GM19324 (cell line): ENCODE measurements around the gene BRIP1.
"Not testable (repeated sequence)": the region's sequence is repeated elsewhere in the genome, so short reads cannot be mapped to it uniquely, and the experiment has no call there.

ENCODE experiments used
- ATAC-seq: cut with Tn5 transposase; IDR thresholded peaks from one replicate; pipeline ENCODE4 v1.9.1; 2021; ENCODE audit warnings: mild to moderate bottlenecking, moderate library complexity; ENCODE audit not compliant: unreplicated experiment, low FRiP score

Gene BRIP1

DNA sequence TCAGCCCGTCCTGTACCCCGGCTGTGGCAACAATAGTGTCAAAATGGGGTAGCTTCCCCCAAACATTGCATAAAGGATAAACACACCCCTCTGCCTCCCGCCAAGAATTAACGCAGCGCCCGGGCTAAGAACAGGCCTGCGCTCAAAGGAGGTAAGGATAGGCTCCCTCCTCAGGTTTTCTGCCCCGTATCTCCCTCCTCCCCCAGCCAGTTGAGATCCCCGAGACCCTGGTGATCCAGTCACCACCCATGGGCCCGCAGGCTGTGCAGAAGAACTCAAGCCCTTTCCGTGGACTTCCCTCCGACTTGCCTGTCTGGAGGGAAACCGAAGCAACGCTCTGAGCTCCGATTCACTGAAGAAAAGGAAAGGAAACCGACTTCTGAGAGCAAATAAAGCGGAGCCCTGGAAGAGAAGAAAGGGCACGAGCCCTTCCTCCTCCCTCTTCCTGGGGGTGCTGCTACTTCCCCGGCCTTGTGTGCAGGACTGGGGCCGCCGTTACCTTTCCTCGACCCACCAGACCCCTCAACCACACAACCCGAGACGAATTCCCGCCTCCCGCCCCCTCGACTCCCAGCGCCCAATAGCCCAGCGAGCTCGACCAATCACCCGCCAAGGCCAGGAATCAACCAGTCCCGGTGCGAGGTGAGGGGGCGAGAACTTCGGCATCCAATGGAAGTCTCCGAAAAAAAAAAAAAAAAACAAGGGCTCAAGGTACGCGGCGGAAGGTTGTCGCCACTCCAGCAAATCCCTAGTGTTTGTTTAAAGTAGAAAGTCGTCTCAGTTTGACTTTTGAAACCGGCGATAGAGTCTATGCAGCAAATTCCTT, at the start of gene BRIP1:
Gene BRIP1, minus strand, starts transcription at position 554 of the 826 bp plus-strand sequence. CDS start 1,989 bp downstream, outside the sequence.
- peak; percentile 94 for ATAC-seq

DNA sequence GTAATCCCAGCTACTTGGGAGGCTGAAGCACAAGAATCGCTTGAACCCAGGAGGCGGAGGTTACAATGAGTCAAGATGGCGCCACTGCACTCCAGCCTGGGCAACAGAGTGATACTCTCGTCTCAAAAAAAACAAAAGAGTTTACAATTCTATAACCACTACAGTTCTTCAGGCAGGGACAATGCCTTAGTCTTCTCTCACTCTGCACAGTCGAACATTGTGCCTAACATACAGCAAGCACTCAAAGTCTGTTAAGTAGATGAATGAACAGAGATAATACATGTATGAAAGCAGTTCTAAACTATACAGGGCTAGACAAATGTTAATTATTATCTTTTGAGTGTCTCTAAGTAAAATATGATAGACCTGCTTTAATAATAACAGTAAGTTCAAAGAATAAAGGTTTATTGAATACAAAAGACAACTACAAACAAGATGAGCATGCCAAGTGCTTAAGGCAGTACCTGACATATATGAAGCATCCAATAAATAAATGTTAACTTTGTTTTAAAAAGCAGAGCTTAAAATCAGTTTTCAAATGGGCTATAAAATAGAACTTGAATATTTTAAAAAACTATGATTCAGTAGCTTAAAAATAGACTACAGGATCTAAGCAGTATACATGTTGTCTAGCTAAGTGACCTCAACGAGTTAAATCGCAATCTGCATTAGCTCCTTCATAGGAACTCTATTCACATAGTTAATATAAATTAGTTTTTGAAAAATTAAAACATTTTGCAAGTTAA, 45.1 kb upstream of the BRIP1 start:
- no peak for ATAC-seq

DNA sequence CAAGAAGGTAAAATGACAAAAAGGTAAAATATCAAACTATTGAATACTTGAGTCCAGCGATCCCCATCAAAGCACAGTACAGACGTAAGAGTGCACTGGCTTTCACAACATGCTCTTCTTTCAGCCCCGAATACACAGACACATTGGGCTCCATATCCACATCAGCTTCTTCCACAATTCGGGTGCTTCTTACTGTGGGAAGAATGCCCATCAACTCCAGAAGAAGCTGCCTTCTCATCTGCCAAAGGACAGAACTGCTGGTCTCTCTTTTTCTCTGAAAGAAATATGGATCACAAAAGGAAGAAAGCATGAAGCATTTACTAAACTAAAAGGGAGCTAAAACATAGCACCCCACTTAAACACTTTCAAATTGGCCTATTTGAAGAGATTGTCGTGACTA, 44.0 kb upstream of the BRIP1 start:
- ATAC-seq: no peak

DNA sequence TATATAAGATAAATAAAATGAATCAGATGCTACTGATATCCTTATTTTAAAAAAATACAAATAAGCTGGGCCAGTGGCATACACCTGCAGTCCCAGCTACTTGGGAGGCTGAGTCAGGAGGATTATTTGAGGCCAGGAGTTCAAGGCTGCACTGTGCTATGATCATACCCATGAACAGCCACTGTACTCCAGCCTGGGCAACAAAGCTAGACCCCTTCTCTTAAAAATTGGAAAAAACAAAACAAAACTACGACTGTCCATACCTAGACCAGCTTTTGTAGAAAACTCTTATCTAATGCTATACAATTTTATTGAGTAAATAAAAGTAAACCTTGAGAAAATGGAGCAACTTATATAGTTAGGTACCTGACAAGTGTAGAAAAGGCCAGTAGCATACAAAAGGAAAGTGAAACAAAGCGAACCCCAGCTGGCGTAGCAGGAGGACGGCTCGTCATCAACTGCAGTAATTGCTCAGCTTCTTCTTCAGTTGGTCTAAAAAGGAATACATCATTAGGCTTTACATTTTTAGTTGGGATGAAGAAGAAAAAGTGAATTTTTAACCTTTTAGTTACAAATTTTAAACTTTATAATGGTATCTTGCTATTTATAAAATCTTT, 40.9 kb upstream of the BRIP1 start:
- ATAC-seq: peak; percentile 51

DNA sequence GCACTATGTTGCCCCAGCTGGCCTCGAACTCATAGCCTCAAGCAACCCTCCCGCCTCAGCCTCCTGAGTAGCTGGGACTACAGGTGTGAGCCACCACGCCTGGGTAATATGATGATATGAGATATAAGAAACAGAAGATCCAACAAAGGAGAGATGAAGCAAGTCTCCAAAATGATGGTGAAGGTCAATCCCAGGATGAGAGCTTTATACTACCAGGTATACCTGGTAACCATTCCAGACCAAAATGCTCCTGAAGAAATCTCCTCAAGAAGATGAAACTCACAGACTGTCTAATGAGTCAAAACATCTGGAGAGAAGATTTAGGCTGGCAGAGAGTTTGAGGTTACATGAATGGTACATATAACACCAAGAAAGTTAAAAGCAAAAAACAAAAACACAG, 39.9 kb upstream of the BRIP1 start:
- no peak for ATAC-seq

DNA sequence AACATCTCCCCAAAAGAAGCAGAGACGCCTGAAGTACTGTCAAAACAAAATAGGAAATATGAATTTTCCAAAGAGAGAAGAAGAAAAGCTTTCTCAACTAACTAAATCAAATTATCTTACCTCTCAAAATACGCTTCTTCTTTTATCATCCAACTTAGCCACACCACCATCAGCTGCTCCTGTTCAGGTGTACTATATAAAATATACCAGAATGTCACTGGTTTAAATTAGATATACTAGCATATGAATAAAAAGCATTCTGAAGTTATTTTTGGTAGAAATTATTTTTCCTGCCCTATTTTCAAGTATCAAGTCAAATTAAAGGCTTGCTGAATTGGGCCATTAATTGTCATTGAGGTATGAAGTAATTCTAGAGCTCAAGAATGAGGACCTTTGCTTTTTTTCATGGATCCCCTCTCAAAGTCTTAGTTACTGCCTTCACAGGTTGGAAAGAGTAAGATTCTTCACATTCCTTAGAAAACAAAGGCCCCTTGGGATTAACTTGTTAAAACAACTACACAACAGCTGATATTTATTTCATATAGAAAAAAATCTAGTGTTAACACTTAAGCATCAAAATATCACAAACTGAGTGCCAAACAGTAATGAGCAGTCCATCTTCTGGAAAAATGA, 34.3 kb upstream of the BRIP1 start:
- no peak for ATAC-seq

DNA sequence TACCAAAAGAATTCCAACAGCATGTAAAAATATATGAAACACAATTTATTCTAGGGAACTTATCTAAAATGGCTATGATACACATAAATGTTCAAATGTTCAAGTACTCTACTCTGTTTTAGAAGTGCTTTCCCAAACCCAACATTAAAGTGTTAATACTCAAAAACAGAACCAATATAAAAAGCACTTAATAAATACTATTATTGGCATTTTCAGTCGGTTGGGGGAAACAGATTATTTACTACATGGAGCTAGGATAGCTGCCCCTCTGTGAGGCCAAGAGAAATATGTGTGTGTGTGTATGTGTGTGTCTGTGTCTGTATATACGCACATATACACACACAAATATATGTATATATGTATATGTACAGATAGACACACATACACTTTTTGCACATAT, 32.1 kb upstream of the BRIP1 start:
- no peak for ATAC-seq

DNA sequence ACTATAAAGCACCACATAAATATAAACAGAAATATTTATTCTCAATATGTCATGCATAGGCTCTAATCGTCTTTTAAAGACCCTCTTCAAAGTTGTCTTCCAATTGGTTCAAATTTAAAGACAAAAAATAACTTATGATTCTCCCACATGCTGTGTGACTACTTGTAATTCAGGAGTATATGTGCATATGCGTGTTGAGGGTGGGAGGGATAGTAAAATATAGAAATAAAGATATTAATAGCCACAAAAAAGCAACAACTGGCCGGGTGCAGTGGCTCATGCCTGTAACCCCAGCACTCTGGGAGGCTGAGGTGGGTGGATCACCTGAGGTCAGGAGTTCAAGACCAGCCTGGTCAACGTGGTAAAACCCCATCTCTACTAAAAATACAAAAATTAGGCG, 31.0 kb upstream of the BRIP1 start:
- not testable (repeated sequence) for ATAC-seq

DNA sequence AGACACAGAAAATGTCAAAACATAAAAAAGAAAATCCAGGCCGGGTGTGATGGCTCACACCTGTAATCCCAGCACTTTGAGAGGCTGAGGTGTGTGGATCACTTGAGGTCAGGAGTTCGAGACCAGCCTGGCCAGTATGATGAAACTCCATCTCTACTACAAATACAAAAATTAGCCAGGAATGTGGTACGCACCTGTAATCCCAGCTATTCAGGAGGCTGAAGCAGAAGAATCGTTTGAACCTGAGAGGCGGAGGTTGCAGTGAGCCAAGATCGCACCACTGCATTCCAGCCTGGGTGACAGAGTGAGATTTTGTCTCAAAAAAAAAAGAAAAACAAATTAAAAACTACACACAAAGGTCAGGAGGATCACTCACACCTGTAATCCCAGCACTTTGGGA, 24.4 kb upstream of the BRIP1 start:
- not testable (repeated sequence) for ATAC-seq

DNA sequence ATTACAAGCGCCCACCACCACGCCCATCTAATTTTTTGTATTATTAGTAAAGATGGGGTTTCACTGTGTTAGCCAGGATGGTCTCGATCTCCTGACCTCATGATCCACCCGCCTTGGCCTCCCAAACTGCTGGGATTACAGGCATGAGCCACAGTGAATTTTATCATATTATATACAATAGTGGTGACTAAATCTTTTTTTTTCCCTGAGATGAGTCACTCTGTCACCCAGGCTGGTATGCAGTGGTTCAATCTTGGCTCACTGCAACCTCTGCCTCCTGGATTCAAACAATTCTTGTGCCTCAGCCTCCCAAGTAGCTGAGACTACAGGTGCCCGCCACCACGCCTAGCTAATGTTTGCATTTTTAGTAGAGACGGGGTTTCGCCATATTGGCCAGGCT, 22.5 kb upstream of the BRIP1 start:
- not testable (repeated sequence) for ATAC-seq

DNA sequence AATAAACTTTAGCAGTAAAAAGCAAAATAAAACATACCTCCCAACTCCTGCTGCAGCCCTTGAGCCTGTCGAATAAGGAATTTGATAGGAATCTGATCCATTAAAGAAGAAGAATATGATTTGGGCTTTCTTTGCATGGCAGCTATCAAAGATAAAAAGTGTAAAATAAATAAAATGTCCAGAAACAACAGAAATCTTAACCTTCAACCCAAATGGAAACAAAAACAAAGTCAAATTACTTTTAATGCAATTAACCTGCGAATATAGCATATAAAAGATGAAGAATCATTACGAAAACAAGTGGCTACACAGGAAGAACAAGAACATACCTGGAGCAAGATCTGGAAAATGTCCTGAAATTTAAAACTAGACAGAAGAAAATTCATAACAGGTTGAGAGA, 21.5 kb upstream of the BRIP1 start:
- no peak for ATAC-seq

DNA sequence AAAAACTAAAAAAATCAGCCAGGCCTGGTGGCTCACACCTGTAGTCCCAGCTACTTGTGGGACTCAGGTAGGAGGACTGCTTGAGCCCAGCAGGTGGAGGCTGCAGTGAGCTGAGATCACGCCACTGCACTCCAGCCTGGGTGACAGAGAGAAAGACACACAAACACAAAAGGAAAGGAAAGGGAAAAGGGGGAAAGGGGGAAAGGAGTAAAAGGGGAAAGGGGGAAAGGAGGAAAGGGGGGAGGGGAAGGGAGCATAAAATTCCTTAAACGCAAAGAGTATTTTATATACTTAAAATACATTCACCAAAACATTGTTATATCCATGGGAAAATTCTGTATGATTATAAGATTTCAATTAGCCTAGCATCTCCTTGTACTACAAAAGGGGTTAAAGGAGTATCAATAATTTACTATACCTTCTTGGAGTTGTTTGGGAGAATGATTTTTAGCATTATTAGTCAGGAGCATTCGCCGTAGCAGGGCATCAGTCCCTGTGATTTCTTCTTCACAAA, 17.3 kb upstream of the BRIP1 start:
- no peak for ATAC-seq

DNA sequence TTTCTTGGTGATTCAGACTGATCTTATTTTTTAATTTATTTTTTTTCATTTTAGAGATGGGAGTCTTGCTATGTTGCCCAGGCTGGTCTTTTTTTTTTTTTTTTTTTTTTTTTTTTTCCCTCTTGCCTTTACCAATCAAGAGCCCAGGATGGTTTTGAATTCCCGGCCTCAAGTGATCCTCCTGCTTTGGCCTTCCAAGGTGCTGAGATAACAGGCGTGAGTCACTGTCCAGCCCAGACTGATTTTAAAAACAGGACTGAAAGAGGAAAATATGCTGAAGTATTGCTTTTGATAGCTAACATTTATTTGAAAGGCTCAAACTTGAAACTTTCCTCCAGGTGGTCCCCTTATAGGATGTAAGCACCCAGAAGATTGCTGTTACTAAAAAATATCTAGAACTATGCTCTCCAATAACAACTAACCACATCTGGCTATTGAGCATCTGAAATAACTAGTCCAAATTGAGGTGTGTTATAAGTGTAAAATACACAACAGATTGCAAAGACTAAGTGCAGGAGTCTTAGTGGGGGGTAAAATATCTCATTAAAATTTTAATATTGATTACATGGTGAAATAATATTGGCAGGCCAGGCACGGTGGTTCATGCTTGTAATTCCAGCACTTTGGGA, 15.8 kb upstream of the BRIP1 start:
- ATAC-seq: no peak

DNA sequence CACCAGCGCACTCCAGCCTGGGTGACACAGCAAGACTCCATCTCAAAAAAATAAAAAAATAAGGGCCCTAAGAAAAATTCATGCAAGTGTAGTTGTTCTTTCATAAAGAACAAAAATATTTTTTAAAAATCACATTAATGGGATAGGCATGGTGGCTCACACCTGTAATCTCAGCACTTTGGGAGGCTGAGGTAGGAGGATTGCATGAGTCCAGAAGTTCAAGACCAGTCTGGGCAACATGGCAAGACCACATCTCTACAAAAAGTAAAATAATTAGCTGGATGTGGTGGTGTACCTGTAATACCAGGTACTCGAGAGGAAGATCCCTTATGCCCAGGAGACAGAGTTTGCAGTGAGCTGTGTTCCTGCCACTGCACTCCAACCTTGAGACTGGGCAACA, 15.2 kb upstream of the BRIP1 start:
- ATAC-seq: no peak

DNA sequence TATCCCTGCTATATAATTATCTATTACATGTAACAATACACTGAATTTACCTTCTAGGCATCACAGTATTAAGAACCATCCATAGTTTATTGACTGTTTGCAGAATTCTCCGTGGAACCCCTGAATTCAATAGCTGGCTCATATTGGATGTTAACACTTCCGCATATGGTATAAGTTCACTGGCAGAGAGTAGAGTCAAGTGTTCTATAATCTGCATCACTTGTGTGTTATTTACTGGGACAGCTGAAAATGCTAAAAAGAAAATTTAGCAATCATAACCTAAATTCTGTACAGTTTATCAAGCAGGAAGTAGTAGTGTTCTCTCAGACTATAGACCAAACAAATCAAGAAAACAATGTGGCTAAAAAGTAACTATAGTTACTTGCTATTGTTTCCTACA, 14.5 kb upstream of the BRIP1 start:
- ATAC-seq: no peak

DNA sequence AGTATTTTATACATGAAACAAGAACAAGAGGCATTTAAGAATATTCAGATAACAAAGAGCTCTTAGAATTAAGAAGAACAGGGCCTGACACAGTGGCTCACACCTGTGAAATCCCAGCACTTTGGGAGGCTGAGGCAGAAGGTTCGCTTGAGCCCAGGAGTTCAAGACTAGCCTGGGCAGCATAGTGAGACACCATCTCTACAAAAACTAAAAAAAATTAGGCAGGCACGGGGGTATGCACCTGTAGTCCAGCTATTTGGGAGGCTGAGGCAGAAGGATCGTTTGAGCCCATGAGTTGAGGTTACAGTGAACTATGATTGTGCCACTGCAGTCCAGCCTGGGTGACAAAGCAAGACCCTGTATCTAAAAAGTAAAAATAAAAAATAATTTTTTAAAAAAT, 12.5 kb upstream of the BRIP1 start:
- ATAC-seq: no peak

DNA sequence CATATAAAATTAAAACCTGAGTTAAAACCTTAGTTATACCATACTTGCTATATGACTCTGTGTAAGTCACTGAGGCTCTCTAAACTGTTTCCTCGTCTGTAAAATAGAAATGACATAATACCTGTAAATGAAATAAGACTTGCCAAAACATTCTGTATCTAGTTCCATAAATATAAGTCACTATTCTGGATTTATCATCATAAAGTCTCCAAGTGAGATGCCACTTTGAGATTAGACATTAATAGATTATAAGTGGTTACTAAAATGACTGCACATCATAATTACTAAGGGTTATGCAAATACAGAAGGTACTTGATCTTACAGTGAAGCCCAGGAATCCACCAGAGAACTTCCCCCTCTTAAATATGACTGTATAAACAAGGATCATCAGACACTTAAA, 12.0 kb upstream of the BRIP1 start:
- no peak for ATAC-seq

DNA sequence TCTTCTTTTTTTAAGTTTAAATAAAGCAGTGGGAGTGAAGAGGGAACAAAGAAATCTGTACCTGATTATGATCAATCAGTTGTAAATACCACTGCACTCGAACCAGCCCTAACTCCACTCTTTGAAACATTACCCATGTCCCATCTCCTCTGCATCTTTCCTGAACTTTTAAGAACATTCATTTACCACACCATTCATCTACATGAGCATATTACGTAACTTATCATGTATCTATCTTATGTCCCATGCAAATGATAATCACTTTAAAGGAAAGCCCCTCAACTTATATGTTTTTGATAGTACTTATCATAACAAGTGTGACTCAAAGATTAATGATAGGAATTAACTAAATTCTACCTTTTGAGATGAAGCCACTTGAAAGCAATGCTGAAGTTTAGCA, 10.7 kb upstream of the BRIP1 start:
- no peak for ATAC-seq

DNA sequence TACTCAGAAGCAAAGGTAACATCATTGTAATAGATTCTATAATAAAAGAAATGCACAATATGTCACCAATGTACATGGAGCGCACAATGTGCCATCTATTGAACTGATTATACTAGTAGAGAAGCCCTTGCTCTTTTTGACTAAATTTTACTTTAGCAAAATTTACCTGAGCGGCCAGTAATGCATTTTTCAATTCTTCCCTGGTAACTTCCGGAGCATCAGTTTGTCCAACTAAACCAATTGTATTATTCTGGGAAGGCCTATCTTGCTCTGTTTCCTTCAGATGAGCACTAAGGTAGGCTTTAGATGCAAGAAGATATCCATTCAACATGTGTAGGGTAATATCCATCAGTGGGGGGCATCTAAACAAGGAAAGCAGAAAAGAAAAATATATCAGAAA, 8.8 kb upstream of the BRIP1 start:
- no peak for ATAC-seq

DNA sequence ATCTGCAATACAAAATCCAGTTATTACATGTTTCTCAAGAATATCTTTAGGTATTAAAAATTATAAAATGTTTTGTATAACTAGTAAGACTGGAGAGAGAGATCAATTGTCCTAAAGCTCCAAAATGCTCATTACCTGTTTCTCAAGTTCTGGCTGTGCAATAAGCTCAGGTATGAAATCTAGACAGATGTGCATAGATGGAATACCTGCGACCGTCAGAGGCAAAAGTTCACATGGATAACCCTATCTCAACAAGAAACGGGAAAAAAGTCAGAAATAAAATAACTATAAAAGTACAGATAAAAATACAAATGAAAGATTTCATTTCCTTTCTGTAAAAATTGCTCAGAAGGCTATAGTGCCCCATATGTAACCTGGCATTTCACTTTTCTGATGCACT, 5.8 kb upstream of the BRIP1 start:
- no peak for ATAC-seq
